ENCODE measurements around the gene ZNF579. TPM values are rescaled to one million over a fixed set of nuclear protein-coding genes. Genes with fewer than 3 reads are reported as not detected.
"Not testable (repeated sequence)": the region's sequence is repeated elsewhere in the genome, so short reads cannot be mapped to it uniquely, and the experiment has no call there.

ZNF579 gene
- total and polyA plus RNA-seq, 2 donors (not counting 3 experiments of a cell fraction or from before 2014, with no cell fraction given) = 11.6 to 15.7 TPM

- H3K4me2 ChIP-seq (ENCODE audit: insufficient read depth, low read length) = no peak overlapping the region
- no peak overlapping the region for H3K27ac ChIP-seq (ENCODE audit: insufficient read depth, low read depth, low read length)
- dilution Hi-C loops (cut with MboI; ENCODE audit: extremely low pct_ligation_motif_present, low sequenced_read_pairs) = no loop called here
- intact Hi-C loops (cut with micrococcal nuclease) = no loop called here
- TF ChIP-seq POLR2AphosphoS5 (IDR thresholded peaks at IDR 0.05; ENCODE audit: insufficient read depth, low read depth, low read length) (no peak), GATA2 (IDR thresholded peaks at IDR 0.05; ENCODE audit: insufficient read depth, insufficient read length, low read depth, low read length) (no peak), MYC (IDR thresholded peaks at IDR 0.05; ENCODE audit: low read depth, low read length) (no peak), FOS (IDR thresholded peaks at IDR 0.05; ENCODE audit: borderline replicate concordance, insufficient read depth, low read length) (no peak), POLR2A (IDR thresholded peaks at IDR 0.05; ENCODE audit: low read depth, low read length) (no peak)
- TF ChIP-seq, protein P1, sequence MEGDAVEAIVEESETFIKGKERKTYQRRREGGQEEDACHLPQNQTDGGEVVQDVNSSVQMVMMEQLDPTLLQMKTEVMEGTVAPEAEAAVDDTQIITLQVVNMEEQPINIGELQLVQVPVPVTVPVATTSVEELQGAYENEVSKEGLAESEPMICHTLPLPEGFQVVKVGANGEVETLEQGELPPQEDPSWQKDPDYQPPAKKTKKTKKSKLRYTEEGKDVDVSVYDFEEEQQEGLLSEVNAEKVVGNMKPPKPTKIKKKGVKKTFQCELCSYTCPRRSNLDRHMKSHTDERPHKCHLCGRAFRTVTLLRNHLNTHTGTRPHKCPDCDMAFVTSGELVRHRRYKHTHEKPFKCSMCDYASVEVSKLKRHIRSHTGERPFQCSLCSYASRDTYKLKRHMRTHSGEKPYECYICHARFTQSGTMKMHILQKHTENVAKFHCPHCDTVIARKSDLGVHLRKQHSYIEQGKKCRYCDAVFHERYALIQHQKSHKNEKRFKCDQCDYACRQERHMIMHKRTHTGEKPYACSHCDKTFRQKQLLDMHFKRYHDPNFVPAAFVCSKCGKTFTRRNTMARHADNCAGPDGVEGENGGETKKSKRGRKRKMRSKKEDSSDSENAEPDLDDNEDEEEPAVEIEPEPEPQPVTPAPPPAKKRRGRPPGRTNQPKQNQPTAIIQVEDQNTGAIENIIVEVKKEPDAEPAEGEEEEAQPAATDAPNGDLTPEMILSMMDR (IDR thresholded peaks at IDR 0.05; ENCODE audit: extremely low read depth in 1 of 2, insufficient read depth in 1 of 2, low read depth in 1 of 2, low read length in 2 of 2) = no peak
- CTCF ChIA-PET = interaction anchor here (1.0 kb wide), 1 partner anchor 19 kb away, joined by 3 read pairs; no protein-coding TSS in a partner anchor
- peaks cover 4% of the 10 kb centered on the region for H3K4me1 ChIP-seq (ENCODE audit: control insufficient read depth, extremely low read depth, insufficient read depth, low read length)
- FAIRE-seq = no peak
- BruUV-seq (replicated peaks) = no TSS peak
- H3K9me3 ChIP-seq (replicated peaks; ENCODE audit: control insufficient read depth, insufficient read depth, low read length) = no peaks in the 10 kb centered on the region
- H3K9me1 ChIP-seq (replicated peaks; ENCODE audit: control insufficient read depth, extremely low read depth, insufficient read depth, low read length) = no peaks in the 10 kb centered on the region
- POLR2A ChIA-PET = interaction anchor here (0.5 to 0.6 kb wide), 2 partner anchors 12 to 62 kb away, joined by 3 to 10 read pairs; no protein-coding TSS in a partner anchor
- no peaks in the 10 kb centered on the region for H3K36me3 ChIP-seq (ENCODE audit: control insufficient read depth in 2 of 2, extremely low read depth in 1 of 2, insufficient read depth in 2 of 2, low read length in 2 of 2)
- H3K79me2 ChIP-seq (ENCODE audit: control insufficient read depth, insufficient read depth, low read length) = peaks cover 7% of the 10 kb centered on the region
- H3K4me3 ChIP-seq (replicated peaks in 1 of 3; ENCODE audit: insufficient read depth in 1 of 3, low read depth in 1 of 3, low read length in 3 of 3) = no peak overlapping the region
- no peak overlapping the region for H2AFZ ChIP-seq (ENCODE audit: low read depth, low read length)
- no peak for DNase-seq (ENCODE audit: low read depth, low spot score)
- H3K9ac ChIP-seq (replicated peaks; ENCODE audit: extremely low read depth, insufficient read depth, low read length) = no peak overlapping the region
- H3K27me3 ChIP-seq (ENCODE audit: control insufficient read depth in 2 of 2, insufficient read depth in 2 of 2, low read length in 2 of 2) = peaks cover 4 to 7% of the 10 kb centered on the region in 2 experiments
- H4K20me1 ChIP-seq (replicated peaks; ENCODE audit: control insufficient read depth, extremely low read depth, insufficient read depth, low read length) = no peaks in the 10 kb centered on the region
Measured at GRCh38 chr19:55584871-55585270, 4.2 kb upstream of the ZNF579 start.

GRCh38 chr19:55583897-55584296 lies 3.2 kb upstream of the ZNF579 start:
- H3K4me1 ChIP-seq (ENCODE audit: control insufficient read depth, extremely low read depth, insufficient read depth, low read length); H3K27me3 ChIP-seq (ENCODE audit: control insufficient read depth in 2 of 2, insufficient read depth in 2 of 2, low read length in 2 of 2); H3K36me3 ChIP-seq (ENCODE audit: control insufficient read depth in 2 of 2, extremely low read depth in 1 of 2, insufficient read depth in 2 of 2, low read length in 2 of 2); H3K27ac ChIP-seq (ENCODE audit: insufficient read depth, low read depth, low read length); intact Hi-C loops (cut with micrococcal nuclease); H3K9me1 ChIP-seq (replicated peaks; ENCODE audit: control insufficient read depth, extremely low read depth, insufficient read depth, low read length); H3K9ac ChIP-seq (replicated peaks; ENCODE audit: extremely low read depth, insufficient read depth, low read length); BruUV-seq (replicated peaks); FAIRE-seq; DNase-seq (ENCODE audit: low read depth, low spot score); H4K20me1 ChIP-seq (replicated peaks; ENCODE audit: control insufficient read depth, extremely low read depth, insufficient read depth, low read length); H2AFZ ChIP-seq (ENCODE audit: low read depth, low read length); H3K4me2 ChIP-seq (ENCODE audit: insufficient read depth, low read length); dilution Hi-C loops (cut with MboI; ENCODE audit: extremely low pct_ligation_motif_present, low sequenced_read_pairs); H3K9me3 ChIP-seq (replicated peaks; ENCODE audit: control insufficient read depth, insufficient read depth, low read length); H3K4me3 ChIP-seq (replicated peaks in 1 of 3; ENCODE audit: insufficient read depth in 1 of 3, low read depth in 1 of 3, low read length in 3 of 3): not testable (repeated sequence)
- POLR2A ChIA-PET = interaction anchor here (0.7 kb wide), 1 partner anchor 73 kb away, joined by 8 read pairs; no protein-coding TSS in a partner anchor
- CTCF ChIA-PET = interaction anchor here (0.9 to 1.4 kb wide), 5 partner anchors 22 to 67 kb away, joined by 3 to 5 read pairs (median 3); partner anchors contain the start of gene ZNF865
- peaks cover 12% of the 10 kb centered on the region for H3K79me2 ChIP-seq (ENCODE audit: control insufficient read depth, insufficient read depth, low read length)

- H4K20me1 ChIP-seq (replicated peaks; ENCODE audit: control insufficient read depth, extremely low read depth, insufficient read depth, low read length); H3K4me2 ChIP-seq (ENCODE audit: insufficient read depth, low read length); H3K9me3 ChIP-seq (replicated peaks; ENCODE audit: control insufficient read depth, insufficient read depth, low read length); dilution Hi-C loops (cut with MboI; ENCODE audit: extremely low pct_ligation_motif_present, low sequenced_read_pairs); H3K27me3 ChIP-seq (ENCODE audit: control insufficient read depth in 2 of 2, insufficient read depth in 2 of 2, low read length in 2 of 2); H3K27ac ChIP-seq (ENCODE audit: insufficient read depth, low read depth, low read length); H3K9ac ChIP-seq (replicated peaks; ENCODE audit: extremely low read depth, insufficient read depth, low read length); H3K4me1 ChIP-seq (ENCODE audit: control insufficient read depth, extremely low read depth, insufficient read depth, low read length); H3K36me3 ChIP-seq (ENCODE audit: control insufficient read depth in 2 of 2, extremely low read depth in 1 of 2, insufficient read depth in 2 of 2, low read length in 2 of 2); H3K4me3 ChIP-seq (replicated peaks in 1 of 3; ENCODE audit: insufficient read depth in 1 of 3, low read depth in 1 of 3, low read length in 3 of 3); H2AFZ ChIP-seq (ENCODE audit: low read depth, low read length); H3K9me1 ChIP-seq (replicated peaks; ENCODE audit: control insufficient read depth, extremely low read depth, insufficient read depth, low read length); intact Hi-C loops (cut with micrococcal nuclease); FAIRE-seq; BruUV-seq (replicated peaks); DNase-seq (ENCODE audit: low read depth, low spot score): not testable (repeated sequence)
- peaks cover 12% of the 10 kb centered on the region for H3K79me2 ChIP-seq (ENCODE audit: control insufficient read depth, insufficient read depth, low read length)
- POLR2A ChIA-PET = interaction anchor here (1.5 kb wide), 1 partner anchor 17 kb away, joined by 5 read pairs; the partner anchor contains the start of gene FIZ1
- CTCF ChIA-PET = interaction anchor here (1.1 kb wide), 1 partner anchor 9 kb away, joined by 3 read pairs; no protein-coding TSS in a partner anchor
Measured at GRCh38 chr19:55582284-55582683, 1.6 kb upstream of the ZNF579 start.
